H1 (cell line): ENCODE measurements around the gene LAYN. TPM values are rescaled to one million over a fixed set of nuclear protein-coding genes. Genes with fewer than 3 reads are reported as not detected.

ENCODE experiments used
- CTCF ChIA-PET: fragments of 300-600 bp; sonication (Branson Sonifier 250); formaldehyde crosslinking; loops from one replicate; lab custom pipeline; 2021; ENCODE audit not compliant: partially characterized antibody; lab: Charles Lee
- POLR2A ChIA-PET: fragments of 300-600 bp; sonication (Branson Sonifier 250); formaldehyde crosslinking; loops from one replicate; lab custom pipeline; 2021; ENCODE audit warnings: inconsistent platforms; ENCODE audit not compliant: partially characterized antibody; lab: Charles Lee
- DNase-seq, 2 experiments: peaks; one replicate each; pipeline versions ENCODE4 v3.0.0 to v3.0.0-alpha.2; 2010 to 2022; ENCODE audit warnings: low spot score in 2 of 2, low read depth in 1 of 2, mixed read lengths in 1 of 2
- FAIRE-seq: peaks from 2 replicates; lab custom pipeline; 2011; peaks lifted over from hg19 to GRCh38; lab: Jason Lieb, UNC
- H2AFZ ChIP-seq: 2 replicates; pipeline ENCODE4 v1.8.1; 2012; ENCODE audit warnings: low read length, inconsistent platforms
- H2AK5ac ChIP-seq: 2 replicates; pipeline ENCODE4 v1.6.1; 2013; ENCODE audit warnings: low read depth, low read length
- H2BK120ac ChIP-seq: replicated peaks from 2 replicates; pipeline ENCODE3; 2013; ENCODE audit warnings: low read depth, low read length, inconsistent platforms
- H2BK12ac ChIP-seq: 2 replicates; pipeline ENCODE4 v1.6.1; 2013; ENCODE audit warnings: low read depth, low read length
- H2BK15ac ChIP-seq: 2 replicates; pipeline ENCODE4 v1.6.1; 2013; ENCODE audit warnings: low read length
- H2BK20ac ChIP-seq: 2 replicates; pipeline ENCODE4 v1.6.1; 2013; ENCODE audit warnings: low read length
- H2BK5ac ChIP-seq: 2 replicates; pipeline ENCODE4 v1.6.1; 2013; ENCODE audit warnings: low read depth, low read length
- H3K14ac ChIP-seq: 2 replicates; pipeline ENCODE4 v1.6.1; 2013; ENCODE audit warnings: inconsistent platforms; ENCODE audit not compliant: insufficient read length
- H3K18ac ChIP-seq: 2 replicates; pipeline ENCODE4 v1.6.1; 2013; ENCODE audit warnings: low read length; ENCODE audit errors: extremely low read depth
- H3K23ac ChIP-seq: 2 replicates; pipeline ENCODE4 v1.6.1; 2013; ENCODE audit warnings: inconsistent platforms; ENCODE audit not compliant: insufficient read length
- H3K23me2 ChIP-seq: 2 replicates; pipeline ENCODE4 v1.6.1; 2013; ENCODE audit warnings: low read depth, low read length
- H3K27ac ChIP-seq: 2 replicates; pipeline ENCODE4 v1.6.1; 2011; ENCODE audit warnings: low read depth, low read length, inconsistent platforms
- H3K27me3 ChIP-seq, 4 experiments: replicated peaks in 1 of 4; 1 replicate in 1 of 4; 2 replicates in 3 of 4; pipeline versions ENCODE4 v1.6.1 to v1.8.1; 2011 to 2013; ENCODE audit warnings: low read length in 3 of 4, mild to moderate bottlenecking in 3 of 4, inconsistent platforms in 2 of 4, mixed read lengths in 2 of 4, moderate library complexity in 1 of 4; ENCODE audit not compliant: control insufficient read depth in 3 of 4, insufficient read depth in 3 of 4; ENCODE audit errors: extremely low read depth in 1 of 4
- H3K36me3 ChIP-seq, 4 experiments: 2 replicates each; pipeline versions ENCODE4 v1.6.1 to v1.8.1; 2011 to 2013; ENCODE audit warnings: mild to moderate bottlenecking in 4 of 4, low read length in 3 of 4, moderate library complexity in 2 of 4, control low read depth in 1 of 4, inconsistent platforms in 1 of 4; ENCODE audit not compliant: insufficient read depth in 4 of 4, control insufficient read depth in 2 of 4
- H3K4ac ChIP-seq: replicated peaks from 2 replicates; pipeline ENCODE3; 2013; ENCODE audit warnings: low read length, low read depth, mixed read lengths, inconsistent platforms; ENCODE audit not compliant: insufficient read length
- H3K4me1 ChIP-seq, 4 experiments: replicated peaks in 1 of 4; 1 replicate in 1 of 4; 2 replicates in 3 of 4; pipeline versions ENCODE4 v1.6.1 to v1.8.1; 2011 to 2013; ENCODE audit warnings: low read length in 3 of 4, inconsistent platforms in 2 of 4, mixed read lengths in 1 of 4; ENCODE audit not compliant: insufficient read depth in 4 of 4, control insufficient read depth in 3 of 4
- H3K4me2 ChIP-seq, 2 experiments: 2 replicates each; pipeline versions ENCODE4 v1.6.1 to v1.8.1; 2011 to 2013; ENCODE audit warnings: low read depth in 2 of 2, low read length in 2 of 2, control low read depth in 1 of 2, inconsistent platforms in 1 of 2, mild to moderate bottlenecking in 1 of 2; ENCODE audit not compliant: insufficient read depth in 1 of 2
- H3K4me3 ChIP-seq, 4 experiments: fragments of 200-600, 300-600 bp in 1 of 4; sonication (generic), shearing (Covaris generic), sonication (Bioruptor Twin) in 1 of 4; 2 replicates each; pipeline versions ENCODE4 v1.5.1 to v1.8.1; 2011 to 2016; ENCODE audit warnings: low read length in 4 of 4, low read depth in 3 of 4, control low read depth in 2 of 4, inconsistent platforms in 2 of 4, mild to moderate bottlenecking in 2 of 4, mixed read lengths in 1 of 4, moderate library complexity in 1 of 4; ENCODE audit not compliant: insufficient read depth in 2 of 4; ENCODE audit errors: extremely low read depth in 1 of 4
- H3K56ac ChIP-seq: replicated peaks from 2 replicates; pipeline ENCODE3; 2013; ENCODE audit warnings: low read depth, mild to moderate bottlenecking, mixed read lengths, low read length, inconsistent platforms; ENCODE audit not compliant: insufficient read length
- H3K79me1 ChIP-seq: 2 replicates; pipeline ENCODE4 v1.6.1; 2013; ENCODE audit warnings: low read depth, low read length, control low read depth
- H3K79me2 ChIP-seq, 2 experiments: 2 replicates each; pipeline versions ENCODE4 v1.6.1 to v1.8.1; 2012 to 2013; ENCODE audit warnings: low read length in 2 of 2, mild to moderate bottlenecking in 2 of 2, inconsistent platforms in 1 of 2; ENCODE audit not compliant: insufficient read depth in 2 of 2, control insufficient read depth in 1 of 2
- H3K9ac ChIP-seq, 4 experiments: replicated peaks in 1 of 4; 1 replicate in 1 of 4; 2 replicates in 3 of 4; pipeline versions ENCODE4 v1.6.1 to v1.8.1; 2011 to 2013; ENCODE audit warnings: low read depth in 3 of 4, low read length in 3 of 4, control low read depth in 2 of 4, mild to moderate bottlenecking in 2 of 4, moderate library complexity in 2 of 4, inconsistent platforms in 1 of 4; ENCODE audit errors: extremely low read depth in 1 of 4
- H3K9me3 ChIP-seq, 2 experiments: 2 replicates each; pipeline versions ENCODE4 v1.6.1 to v1.8.1; 2012 to 2013; ENCODE audit warnings: mild to moderate bottlenecking in 2 of 2, moderate library complexity in 2 of 2, control low read depth in 1 of 2, inconsistent platforms in 1 of 2, low read depth in 1 of 2, low read length in 1 of 2, mixed read lengths in 1 of 2; ENCODE audit not compliant: insufficient read depth in 2 of 2
- H4K20me1 ChIP-seq, 2 experiments: replicated peaks in 1 of 2; 2 replicates each; pipeline versions ENCODE3 to v1.8.1; 2011 to 2013; ENCODE audit warnings: inconsistent platforms in 2 of 2, low read length in 2 of 2, mild to moderate bottlenecking in 1 of 2; ENCODE audit not compliant: insufficient read depth in 2 of 2, control insufficient read depth in 1 of 2
- H4K5ac ChIP-seq: 2 replicates; pipeline ENCODE4 v1.6.1; 2013; ENCODE audit warnings: low read length, low read depth, mixed read lengths, inconsistent platforms; ENCODE audit not compliant: insufficient read length
- H4K8ac ChIP-seq: 2 replicates; pipeline ENCODE4 v1.8.0; 2013; ENCODE audit warnings: mild to moderate bottlenecking, moderate library complexity, low read length, inconsistent platforms; ENCODE audit not compliant: insufficient read depth; ENCODE audit errors: extremely low read depth
- H4K91ac ChIP-seq: replicated peaks from 2 replicates; pipeline ENCODE3; 2013; ENCODE audit warnings: low read length, mixed read lengths, inconsistent platforms; ENCODE audit not compliant: insufficient read length
- BCL11A ChIP-seq, 2 experiments: IDR thresholded peaks; one replicate each; pipeline ENCODE4 v1.6.1; 2011; ENCODE audit warnings: low read depth in 2 of 2, low read length in 2 of 2, mild to moderate bottlenecking in 2 of 2
- KDM1A ChIP-seq: fragments of 200-600, 300-600 bp; sonication (generic); IDR thresholded peaks from 2 replicates; pipeline ENCODE4 v1.7.1; 2016; ENCODE audit warnings: mild to moderate bottlenecking, low read length, borderline replicate concordance
- KDM5A ChIP-seq: fragments of 200-600 bp; IDR thresholded peaks from 2 replicates; pipeline ENCODE4 v1.7.1; 2012; ENCODE audit warnings: mild to moderate bottlenecking, low read length, inconsistent platforms, mixed read lengths
- POLR2AphosphoS5 ChIP-seq: IDR thresholded peaks from 2 replicates; pipeline ENCODE4 v1.6.1; 2011; ENCODE audit warnings: low read depth, low read length
- TAF1 ChIP-seq: IDR thresholded peaks from 2 replicates; pipeline ENCODE4 v1.6.1; 2011; ENCODE audit warnings: mild to moderate bottlenecking, low read depth, low read length
- WGBS, 2 experiments: shearing (Covaris generic) in 1 of 2; methylation state at CpG; one replicate each; pipeline versions ENCODE4 v1.1.6 to v1.1.7; 2013 to 2015; ENCODE audit warnings: low lambda C conversion rate in 2 of 2, mixed read lengths in 2 of 2, inconsistent platforms in 1 of 2, low coverage in 1 of 2, missing lambda C conversion rate in 1 of 2; ENCODE audit not compliant: insufficient replicate concordance in 2 of 2, insufficient coverage in 1 of 2, insufficient read length in 1 of 2; ENCODE audit errors: extremely low coverage in 1 of 2, missing lambda C conversion rate in 1 of 2; 5-methylcytosine and 5-hydroxymethylcytosine counted together
- polyA plus RNA-seq, 7 experiments: library from polyadenylated mRNA; depleted of rRNA in 3 of 7; stranded (reverse) in 5 of 7; unstranded in 2 of 7; fragments of >200 nt in 5 of 7; fragments of 200-250 nt in 2 of 7; gene quantifications; 1 replicate in 5 of 7; 2 replicates in 1 of 7; 4 replicates in 1 of 7; pipeline versions ENCODE4 v1.2.1 to v1.2.3, GENCODE V29; 2011 to 2013; ENCODE audit warnings: missing spikeins in 2 of 7, mixed read lengths in 2 of 7
- total RNA-seq: library from RNA; stranded (reverse); fragmentation: NEBNext Ultra II Directional; extraction: Animal tissue kit (Norgen Biotek cat#: 25700); gene quantifications from 2 replicates; pipeline ENCODE4 v1.2.1, GENCODE V29; 2021
- TF ChIP-seq, protein P1 (sequence below): IDR thresholded peaks from 2 replicates; pipeline ENCODE4 v1.6.1; 2011; ENCODE audit warnings: low read depth, mild to moderate bottlenecking, low read length; ENCODE audit not compliant: insufficient read depth
- TF ChIP-seq, protein P2 (sequence below): IDR thresholded peaks from 2 replicates; pipeline ENCODE4 v1.6.1; 2012; ENCODE audit warnings: inconsistent platforms
- TF ChIP-seq, protein P3 (sequence below): IDR thresholded peaks from 2 replicates; pipeline ENCODE4 v1.6.1; 2012; ENCODE audit warnings: inconsistent platforms

LAYN gene
- total and polyA plus RNA-seq, 2 of the 8 experiments (the other 6 are each of a cell fraction or from before 2014, with no cell fraction given), result 4.2 to 9.3 TPM

DNA sequence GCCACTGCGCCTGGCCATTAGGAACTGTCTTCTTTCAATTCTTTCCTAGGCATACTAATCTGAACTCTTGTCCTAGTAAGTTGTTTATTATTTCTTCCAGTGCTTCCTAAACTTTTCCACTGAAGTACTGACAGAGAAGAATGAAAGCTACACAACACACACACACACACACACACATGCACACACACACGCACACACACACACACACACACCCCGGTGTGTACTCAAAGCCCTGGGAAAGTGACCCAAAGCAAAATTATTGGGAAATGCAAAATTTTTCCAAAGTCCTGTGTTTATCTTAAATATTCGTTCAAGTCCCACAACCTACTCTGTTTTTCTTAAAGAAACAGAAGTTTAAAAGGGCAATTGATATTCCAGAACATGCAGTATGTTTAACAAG lies 42.4 kb downstream of the LAYN start:
- Histone ChIP-seq H4K8ac (no peak overlapping the region), H3K4me3 (no peak overlapping the region), H3K27me3 (no peaks in the 10 kb centered on the region), H3K4ac (no peak overlapping the region), H2BK5ac (no peak overlapping the region), H3K4me1 (peaks cover 0 to 5% (median 0%) of the 10 kb centered on the region in 4 experiments; a peak in 1 of 7 replicates), H2BK12ac (no peak overlapping the region), H3K36me3 (no peaks in the 10 kb centered on the region), H3K79me2 (no peaks in the 10 kb centered on the region), H2AK5ac (no peak overlapping the region), H3K23ac (no peak overlapping the region), H4K91ac (no peak overlapping the region), H4K20me1 (no peaks in the 10 kb centered on the region), H3K18ac (no peak overlapping the region), H2BK20ac (no peak overlapping the region), H3K23me2 (no peaks in the 10 kb centered on the region), H3K9ac (no peak overlapping the region), H3K79me1 (no peaks in the 10 kb centered on the region), H3K9me3 (0 out of 4 replicates have a peak, but pooled peaks cover 0 to 1% of the 10 kb centered on the region in 2 experiments), H3K56ac (no peak overlapping the region), H3K4me2 (no peak overlapping the region), H3K14ac (no peak overlapping the region), H2AFZ (no peak overlapping the region), H4K5ac (no peak overlapping the region), H2BK15ac (no peak overlapping the region), H3K27ac (no peak overlapping the region), H2BK120ac (no peak overlapping the region)
- FAIRE-seq (no peak), DNase-seq (no peak)
- POLR2A ChIA-PET, result no interaction called here
- WGBS, 2 experiments, result 85% methylated on average over 4 of the region's 4 CpGs; no CpG with 5 or more reads in 1 of the 2 experiments
- CTCF ChIA-PET, result interaction anchor here (1.2 to 2.3 kb wide), 6 partner anchors 15 to 195 kb away, joined by 3 to 6 read pairs (median 4); no protein-coding TSS in a partner anchor
- TF ChIP-seq, protein P1, sequence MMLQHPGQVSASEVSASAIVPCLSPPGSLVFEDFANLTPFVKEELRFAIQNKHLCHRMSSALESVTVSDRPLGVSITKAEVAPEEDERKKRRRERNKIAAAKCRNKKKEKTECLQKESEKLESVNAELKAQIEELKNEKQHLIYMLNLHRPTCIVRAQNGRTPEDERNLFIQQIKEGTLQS, result no peak
- TF ChIP-seq KDM1A (no peak), KDM5A (no peak), BCL11A (IDR thresholded peaks at IDR 0.05; ENCODE audit: low read depth in 2 of 2, low read length in 2 of 2) (no peak), TAF1 (no peak), POLR2AphosphoS5 (no peak)
- TF ChIP-seq, protein P2, sequence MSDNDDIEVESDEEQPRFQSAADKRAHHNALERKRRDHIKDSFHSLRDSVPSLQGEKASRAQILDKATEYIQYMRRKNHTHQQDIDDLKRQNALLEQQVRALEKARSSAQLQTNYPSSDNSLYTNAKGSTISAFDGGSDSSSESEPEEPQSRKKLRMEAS, result no peak
- TF ChIP-seq, protein P3, sequence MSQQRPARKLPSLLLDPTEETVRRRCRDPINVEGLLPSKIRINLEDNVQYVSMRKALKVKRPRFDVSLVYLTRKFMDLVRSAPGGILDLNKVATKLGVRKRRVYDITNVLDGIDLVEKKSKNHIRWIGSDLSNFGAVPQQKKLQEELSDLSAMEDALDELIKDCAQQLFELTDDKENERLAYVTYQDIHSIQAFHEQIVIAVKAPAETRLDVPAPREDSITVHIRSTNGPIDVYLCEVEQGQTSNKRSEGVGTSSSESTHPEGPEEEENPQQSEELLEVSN, result no peak
